HepG2 (cell line): ENCODE measurements around the gene MBD5. TPM values are rescaled to one million over a fixed set of nuclear protein-coding genes. Genes with fewer than 3 reads are reported as not detected.

Source experiments
- ATAC-seq: fragments of 200-7000 bp; cut with Tn5 transposase; 3 replicates; pipeline ENCODE4 v1.9.1; 2020; ENCODE audit warnings: mild to moderate bottlenecking, moderate library complexity
- BruUV-seq: library from RNA; stranded (reverse); fragments of 400-500 nt; replicated peaks from 2 replicates; lab custom pipeline; 2021; lab: Mats Ljungman, UMichigan
- CTCF ChIA-PET: fragments of 300-600 bp; formaldehyde crosslinking; extraction: SDS; loops from one replicate; lab custom pipeline; 2021; ENCODE audit warnings: low total read pairs, inconsistent platforms, low intra/inter-chr PET ratio; lab: Yijun Ruan, JAX
- POLR2A ChIA-PET: fragments of 350-600 bp; sonication (Branson Sonifier 250); formaldehyde crosslinking; loops from one replicate; lab custom pipeline; 2020; ENCODE audit warnings: antibody characterized with exemption, inconsistent platforms; lab: Yijun Ruan, JAX
- DNase-seq: peaks from one replicate; pipeline ENCODE4 v3.0.0-alpha.2; 2015; ENCODE audit warnings: low spot score
- FAIRE-seq: peaks from 3 replicates; lab custom pipeline; 2011; peaks lifted over from hg19 to GRCh38; lab: Jason Lieb, UNC
- H2AFZ ChIP-seq: one replicate; pipeline ENCODE4 v1.6.1; 2011; ENCODE audit warnings: low read length, inconsistent platforms
- H3K27ac ChIP-seq: fragments of 300-600 bp; 3 replicates; pipeline ENCODE4 v1.8.0; 2011; ENCODE audit warnings: mixed run types, mild to moderate bottlenecking, mixed read lengths, low read length, inconsistent platforms; ENCODE audit not compliant: insufficient read depth; ENCODE audit errors: extremely low read length
- H3K27me3 ChIP-seq, 2 experiments: fragments of 200-600 bp in 1 of 2; 2 replicates in 1 of 2; 3 replicates in 1 of 2; pipeline versions ENCODE4 v1.6.0 to v1.8.0; 2011; ENCODE audit warnings: low read length in 2 of 2, mild to moderate bottlenecking in 2 of 2, moderate library complexity in 2 of 2, inconsistent platforms in 1 of 2; ENCODE audit not compliant: insufficient read depth in 2 of 2, control insufficient read depth in 1 of 2
- H3K36me3 ChIP-seq, 2 experiments: fragments of 200-600 bp in 1 of 2; replicated peaks in 1 of 2; 2 replicates in 1 of 2; 3 replicates in 1 of 2; pipeline versions ENCODE4 v1.5.1 to v1.8.0; 2011; ENCODE audit warnings: low read length in 2 of 2, inconsistent platforms in 1 of 2; ENCODE audit not compliant: insufficient read depth in 2 of 2, control insufficient read depth in 1 of 2
- H3K4me1 ChIP-seq: 2 replicates; pipeline ENCODE4 v1.5.1; 2012; ENCODE audit warnings: low read length, inconsistent platforms; ENCODE audit not compliant: insufficient read depth
- H3K4me2 ChIP-seq: 2 replicates; pipeline ENCODE4 v1.6.0; 2011; ENCODE audit warnings: low read depth, low read length, inconsistent platforms
- H3K4me3 ChIP-seq, 3 experiments: fragments of 200-600 bp in 1 of 3; sonication (generic), shearing (Covaris generic) in 1 of 3; replicated peaks in 1 of 3; 2 replicates each; pipeline ENCODE4 v1.5.1; 2011 to 2016; ENCODE audit warnings: low read length in 3 of 3, inconsistent platforms in 2 of 3, low read depth in 2 of 3, mild to moderate bottlenecking in 2 of 3, control low read depth in 1 of 3, mixed read lengths in 1 of 3; ENCODE audit not compliant: insufficient read depth in 1 of 3
- H3K79me2 ChIP-seq: one replicate; pipeline ENCODE4 v1.6.1; 2011; ENCODE audit warnings: low read length, inconsistent platforms; ENCODE audit not compliant: insufficient read depth
- H3K9ac ChIP-seq: 2 replicates; pipeline ENCODE4 v1.6.0; 2011; ENCODE audit warnings: mild to moderate bottlenecking, low read depth, low read length, inconsistent platforms; ENCODE audit not compliant: insufficient read depth
- H3K9me3 ChIP-seq: 2 replicates; pipeline ENCODE4 v1.5.1; 2012; ENCODE audit warnings: mild to moderate bottlenecking, low read length
- H4K20me1 ChIP-seq: 2 replicates; pipeline ENCODE4 v1.6.0; 2011; ENCODE audit warnings: inconsistent platforms, mild to moderate bottlenecking, low read length, moderate library complexity; ENCODE audit not compliant: insufficient read depth
- ARNT ChIP-seq: fragments of 450-650 bp; IDR thresholded peaks from 2 replicates; pipeline ENCODE4 v1.6.1; 2017
- CENPT ChIP-seq: sonication (generic); formaldehyde crosslinking; IDR thresholded peaks from 2 replicates; pipeline ENCODE4 v1.8.0; 2022; ENCODE audit warnings: low read depth, mild to moderate bottlenecking, moderate library complexity, missing genetic modification reagents
- GATAD2A ChIP-seq: IDR thresholded peaks from 2 replicates; pipeline ENCODE4 v1.6.1; 2016
- HDAC2 ChIP-seq: sonication (generic); formaldehyde crosslinking; IDR thresholded peaks from 2 replicates; pipeline ENCODE4 v1.4.0; 2020; ENCODE audit warnings: missing genetic modification reagents
- HNF4A ChIP-seq: sonication (generic); formaldehyde crosslinking; IDR thresholded peaks from 2 replicates; pipeline ENCODE4 v1.4.0; 2020; ENCODE audit warnings: missing genetic modification reagents
- MEF2D ChIP-seq: sonication (generic); formaldehyde crosslinking; IDR thresholded peaks from 2 replicates; pipeline ENCODE4 v1.5.1; 2020; ENCODE audit warnings: mild to moderate bottlenecking, missing genetic modification reagents
- POGZ ChIP-seq: sonication (generic); formaldehyde crosslinking; IDR thresholded peaks from 2 replicates; pipeline ENCODE4 v1.4.0; 2020; ENCODE audit warnings: mild to moderate bottlenecking, missing genetic modification reagents
- SNRNP70 ChIP-seq: fragments of 200-400 bp; formaldehyde crosslinking; IDR thresholded peaks from 2 replicates; pipeline ENCODE4 v1.6.1; 2017; ENCODE audit warnings: mild to moderate bottlenecking, low read depth, low read length, moderate library complexity
- XRCC5 ChIP-seq: fragments of 200-400 bp; formaldehyde crosslinking; optimal IDR thresholded peaks from 2 replicates; pipeline ENCODE3; 2017; ENCODE audit warnings: mild to moderate bottlenecking, low read length
- ZFP1 ChIP-seq: IDR thresholded peaks from 2 replicates; pipeline ENCODE4 v1.6.1; 2016
- ZMYM3 ChIP-seq: sonication (generic); formaldehyde crosslinking; IDR thresholded peaks from 2 replicates; pipeline ENCODE4 v1.5.1; 2020; ENCODE audit warnings: mild to moderate bottlenecking, missing genetic modification reagents
- ZNF326 ChIP-seq: sonication (generic); formaldehyde crosslinking; IDR thresholded peaks from 2 replicates; pipeline ENCODE4 v1.4.0; 2020; ENCODE audit warnings: missing genetic modification reagents, borderline replicate concordance
- WGBS: methylation state at CpG from one replicate; pipeline ENCODE4 v1.1.6; 2017; ENCODE audit warnings: low lambda C conversion rate; 5-methylcytosine and 5-hydroxymethylcytosine counted together
- in situ Hi-C: cut with HindIII; loops from 2 replicates; pipeline ENCODE4 v1.10.0; 2017; ENCODE audit warnings: low pct_unique_long_range_greater_than_20kb; ENCODE audit not compliant: extremely low pct_ligation_motif_present
- intact Hi-C: fragments of 100-400 bp; cut with micrococcal nuclease; formaldehyde crosslinking; loops from one replicate; pipeline ENCODE4 v1.10.0; 2022; ENCODE audit not compliant: unreplicated experiment
- polyA plus RNA-seq, 8 experiments: library from polyadenylated mRNA; depleted of rRNA in 3 of 8; stranded (reverse) in 7 of 8; unstranded in 1 of 8; fragments of >200 nt; fragmentation: Illumina TruSeq in 4 of 8; extraction: Trizol in 4 of 8; gene quantifications; 2 replicates each; pipeline versions ENCODE4 v1.2.1 to v1.2.3, GENCODE V29; 2011 to 2016; ENCODE audit warnings: low read depth in 4 of 8, missing spikeins in 1 of 8, mixed read lengths in 1 of 8; ENCODE audit not compliant: insufficient read depth in 1 of 8
- total RNA-seq, 5 experiments: library from RNA; depleted of rRNA; stranded (reverse); fragments of >200 nt; fragmentation: Illumina TruSeq; extraction: Trizol; gene quantifications; 2 replicates each; pipeline ENCODE4 v1.2.3, GENCODE V29; 2016; ENCODE audit warnings: low read depth in 1 of 5
- TF ChIP-seq, protein P1 (sequence below): sonication (generic); formaldehyde crosslinking; IDR thresholded peaks from 2 replicates; pipeline ENCODE4 v1.8.1; 2023; ENCODE audit warnings: mild to moderate bottlenecking, missing genetic modification reagents, borderline replicate concordance
- TF ChIP-seq, protein P2 (sequence below): sonication (generic); formaldehyde crosslinking; IDR thresholded peaks from 2 replicates; pipeline ENCODE4 v1.5.0; 2020; ENCODE audit warnings: mild to moderate bottlenecking, missing genetic modification reagents
- TF ChIP-seq, protein P3 (sequence below): sonication (generic); formaldehyde crosslinking; IDR thresholded peaks from 2 replicates; pipeline ENCODE4 v1.8.0; 2022; ENCODE audit warnings: mild to moderate bottlenecking, missing genetic modification reagents, borderline replicate concordance
- TF ChIP-seq, protein P4 (sequence below): sonication (generic); formaldehyde crosslinking; conservative IDR thresholded peaks from 2 replicates; pipeline ENCODE4 v1.4.0; 2020; ENCODE audit warnings: missing genetic modification reagents

The MBD5 gene
- total and polyA plus RNA-seq, 2 of the 13 experiments (the other 11 are each of a cell fraction or from before 2014, with no cell fraction given), result 13.5 to 26.4 TPM

DNA sequence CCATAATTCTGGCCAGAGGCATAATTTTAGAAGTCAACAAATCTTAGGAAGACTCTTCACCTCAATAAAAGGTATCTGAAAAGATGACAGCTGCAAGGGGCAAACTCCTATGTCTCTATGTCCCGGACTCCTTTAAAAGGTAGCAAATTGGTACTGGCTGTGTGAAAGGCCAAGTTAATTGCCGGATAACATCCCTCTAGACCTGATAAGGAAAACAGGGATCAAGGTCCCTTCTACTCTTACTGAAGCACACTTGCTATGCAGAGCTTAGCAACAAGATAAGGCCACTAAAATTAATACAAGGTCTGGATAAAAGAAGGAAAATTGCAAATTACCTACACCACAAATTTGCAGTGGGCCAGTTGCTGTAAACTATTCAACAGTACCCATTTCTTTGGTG lies 482.6 kb downstream of the MBD5 start (continued):
- TF ChIP-seq CENPT (CRISPR knock-in tag), result no peak
- TF ChIP-seq GATAD2A, result no peak
- no peak for TF ChIP-seq POGZ (CRISPR knock-in tag)
- no peak for TF ChIP-seq XRCC5
- TF ChIP-seq, protein P1, sequence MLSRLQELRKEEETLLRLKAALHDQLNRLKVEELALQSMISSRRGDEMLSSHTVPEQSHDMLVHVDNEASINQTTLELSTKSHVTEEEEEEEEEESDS (CRISPR knock-in tag), result no peak

DNA sequence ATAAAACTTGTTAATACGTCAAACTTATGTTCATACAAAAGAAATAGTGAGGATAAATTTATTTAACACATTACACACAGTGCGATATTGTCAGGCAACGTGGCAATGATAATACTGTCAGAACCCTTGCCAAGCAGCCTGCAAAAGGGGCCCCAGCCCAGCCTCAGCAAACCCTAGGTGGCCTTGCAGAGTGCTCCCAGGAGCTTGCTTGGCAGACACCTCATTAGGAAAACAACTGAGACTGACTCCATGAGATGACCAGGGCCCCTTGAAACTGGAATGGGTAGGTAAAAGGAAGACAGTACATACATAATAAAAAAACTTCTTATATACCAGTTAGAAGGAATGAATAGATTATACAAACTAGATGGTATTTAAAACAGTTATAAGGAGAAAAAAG lies 487.1 kb downstream of the MBD5 start:
- H3K27ac ChIP-seq, result no peak overlapping the region
- DNase-seq (no peak), ATAC-seq (no peak), FAIRE-seq (no peak)
- H3K9ac ChIP-seq, result no peak overlapping the region
- no peak overlapping the region for H3K4me3 ChIP-seq
- in situ Hi-C loops (loop anchor here (5.0 to 10.0 kb wide), 2 partner anchors 303 to 571 kb away; no protein-coding TSS in a partner anchor), intact Hi-C loops (loop anchor here (2.0 to 10.0 kb wide), 2 partner anchors 133 to 299 kb away; no protein-coding TSS in a partner anchor)
- WGBS, result 57% methylated on average over 3 of the region's 3 CpGs
- no peaks in the 10 kb centered on the region for H4K20me1 ChIP-seq
- H3K27me3 ChIP-seq, result no peaks in the 10 kb centered on the region
- no peaks in the 10 kb centered on the region for H3K36me3 ChIP-seq
- no peaks in the 10 kb centered on the region for H3K9me3 ChIP-seq
- ChIA-PET CTCF (no interaction called here), POLR2A (interaction anchor here (2.6 kb wide), 1 partner anchor 487 kb away, joined by 25 read pairs; the partner anchor contains the start of genes MBD5 and ORC4)
- no peak overlapping the region for H3K4me2 ChIP-seq
- H3K79me2 ChIP-seq, result no peaks in the 10 kb centered on the region
- BruUV-seq, result no TSS peak
- H2AFZ ChIP-seq, result no peak overlapping the region
- peaks cover 31% of the 10 kb centered on the region for H3K4me1 ChIP-seq
- TF ChIP-seq HNF4A (CRISPR knock-in tag) (no peak), HDAC2 (CRISPR knock-in tag) (no peak), ZMYM3 (CRISPR knock-in tag) (no peak), ZFP1 (CRISPR knock-in tag) (no peak), ZNF326 (CRISPR knock-in tag) (no peak), SNRNP70 (no peak), MEF2D (CRISPR knock-in tag) (no peak), ARNT (no peak), GATAD2A (0 out of 2 replicates have a peak, but pooled peaks have one; percentile 10)
- TF ChIP-seq, protein P2, sequence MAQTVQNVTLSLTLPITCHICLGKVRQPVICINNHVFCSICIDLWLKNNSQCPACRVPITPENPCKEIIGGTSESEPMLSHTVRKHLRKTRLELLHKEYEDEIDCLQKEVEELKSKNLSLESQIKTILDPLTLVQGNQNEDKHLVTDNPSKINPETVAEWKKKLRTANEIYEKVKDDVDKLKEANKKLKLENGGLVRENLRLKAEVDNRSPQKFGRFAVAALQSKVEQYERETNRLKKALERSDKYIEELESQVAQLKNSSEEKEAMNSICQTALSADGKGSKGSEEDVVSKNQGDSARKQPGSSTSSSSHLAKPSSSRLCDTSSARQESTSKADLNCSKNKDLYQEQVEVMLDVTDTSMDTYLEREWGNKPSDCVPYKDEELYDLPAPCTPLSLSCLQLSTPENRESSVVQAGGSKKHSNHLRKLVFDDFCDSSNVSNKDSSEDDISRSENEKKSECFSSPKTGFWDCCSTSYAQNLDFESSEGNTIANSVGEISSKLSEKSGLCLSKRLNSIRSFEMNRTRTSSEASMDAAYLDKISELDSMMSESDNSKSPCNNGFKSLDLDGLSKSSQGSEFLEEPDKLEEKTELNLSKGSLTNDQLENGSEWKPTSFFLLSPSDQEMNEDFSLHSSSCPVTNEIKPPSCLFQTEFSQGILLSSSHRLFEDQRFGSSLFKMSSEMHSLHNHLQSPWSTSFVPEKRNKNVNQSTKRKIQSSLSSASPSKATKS (CRISPR knock-in tag), result no peak
- TF ChIP-seq, protein P3, sequence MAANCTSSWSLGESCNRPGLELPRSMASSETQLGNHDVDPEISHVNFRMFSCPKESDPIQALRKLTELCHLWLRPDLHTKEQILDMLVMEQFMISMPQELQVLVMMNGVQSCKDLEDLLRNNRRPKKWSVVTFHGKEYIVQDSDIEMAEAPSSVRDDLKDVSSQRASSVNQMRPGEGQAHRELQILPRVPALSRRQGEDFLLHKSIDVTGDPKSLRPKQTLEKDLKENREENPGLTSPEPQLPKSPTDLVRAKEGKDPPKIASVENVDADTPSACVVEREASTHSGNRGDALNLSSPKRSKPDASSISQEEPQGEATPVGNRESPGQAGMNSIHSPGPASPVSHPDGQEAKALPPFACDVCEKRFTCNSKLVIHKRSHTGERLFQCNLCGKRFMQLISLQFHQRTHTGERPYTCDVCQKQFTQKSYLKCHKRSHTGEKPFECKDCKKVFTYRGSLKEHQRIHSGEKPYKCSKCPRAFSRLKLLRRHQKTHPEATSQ (CRISPR knock-in tag), result no peak
- TF ChIP-seq, protein P4, sequence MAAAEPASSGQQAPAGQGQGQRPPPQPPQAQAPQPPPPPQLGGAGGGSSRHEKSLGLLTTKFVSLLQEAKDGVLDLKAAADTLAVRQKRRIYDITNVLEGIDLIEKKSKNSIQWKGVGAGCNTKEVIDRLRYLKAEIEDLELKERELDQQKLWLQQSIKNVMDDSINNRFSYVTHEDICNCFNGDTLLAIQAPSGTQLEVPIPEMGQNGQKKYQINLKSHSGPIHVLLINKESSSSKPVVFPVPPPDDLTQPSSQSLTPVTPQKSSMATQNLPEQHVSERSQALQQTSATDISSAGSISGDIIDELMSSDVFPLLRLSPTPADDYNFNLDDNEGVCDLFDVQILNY (CRISPR knock-in tag), result no peak
